NCI-H345 (cell line): ENCODE measurements around the gene KCTD17.

Source experiments
- DNase-seq: peaks from one replicate; lab custom pipeline; 2025; lab: John Stamatoyannopoulos, UW

The KCTD17 gene

GRCh38 chr22:37043828-37044538 lies 7.6 kb upstream of the KCTD17 start:
- DNase-seq = peak; percentile 13

DNA sequence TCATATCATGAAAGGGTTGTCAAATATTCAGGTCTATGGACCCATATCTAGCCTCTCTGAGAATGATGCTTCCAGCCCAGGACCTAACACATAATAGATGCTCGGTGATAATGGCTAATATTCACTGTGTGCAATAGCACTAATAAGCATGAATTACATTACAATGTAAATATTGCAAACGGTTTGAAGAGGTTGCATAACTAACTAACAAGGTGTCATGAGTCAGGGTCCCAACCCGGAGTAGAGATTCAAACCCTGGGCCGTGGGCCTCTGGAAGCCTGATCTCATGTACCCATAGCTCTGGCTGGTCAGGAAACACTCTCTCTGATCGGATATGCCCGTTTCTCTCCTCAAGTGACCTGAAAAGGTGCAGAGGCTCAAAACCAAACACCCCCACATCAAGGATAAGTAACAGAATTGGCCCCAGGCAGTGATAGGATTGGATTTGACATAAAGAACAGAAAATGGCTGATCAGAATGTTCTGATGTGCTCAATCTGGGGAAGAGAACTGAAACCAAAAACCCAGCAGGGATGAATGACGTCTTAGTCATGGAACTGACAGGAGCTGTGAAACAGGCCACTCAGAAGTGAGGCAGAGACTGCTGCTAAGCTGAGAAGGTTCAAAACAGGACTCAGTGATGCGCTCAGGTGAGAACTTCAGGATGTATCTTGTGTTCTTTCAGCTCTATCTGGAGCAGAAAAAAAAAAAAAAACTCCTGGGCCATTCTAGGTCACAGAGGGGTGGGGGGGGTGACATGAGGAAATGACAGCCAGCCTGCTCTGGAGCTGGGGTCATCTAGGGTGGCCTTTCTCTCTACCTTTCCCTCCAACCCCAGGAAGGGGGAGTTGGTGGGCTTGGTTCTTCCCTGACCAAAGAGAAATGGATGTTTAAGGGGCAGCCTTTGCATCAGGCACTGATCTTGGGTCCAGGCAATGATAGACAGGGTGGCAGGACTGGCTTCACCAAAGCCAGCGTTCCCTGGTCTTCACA lies 6.6 kb upstream of the KCTD17 start:
- no peak for DNase-seq

DNA sequence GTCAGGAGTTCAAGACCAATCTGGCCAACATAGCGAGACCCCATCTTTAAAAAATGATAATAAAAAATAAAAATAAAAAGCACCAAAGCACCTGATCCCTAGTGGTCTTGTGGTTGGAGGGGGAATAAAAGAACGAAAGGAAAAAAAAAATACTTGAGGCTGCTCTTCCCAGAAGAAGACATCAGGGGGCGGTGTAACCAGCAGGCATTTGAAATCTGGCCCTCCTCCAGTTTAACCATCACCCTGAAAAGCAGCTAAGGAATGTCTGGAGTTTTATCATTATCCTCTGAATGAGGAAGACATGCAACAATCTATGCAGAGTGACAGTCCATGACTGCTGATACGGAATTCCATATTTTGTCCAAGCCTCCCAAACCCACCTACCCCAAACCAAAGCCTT lies 5.6 kb upstream of the KCTD17 start:
- no peak for DNase-seq

GRCh38 chr22:37046589-37046988 lies 5.0 kb upstream of the KCTD17 start:
- DNase-seq = no peak

GRCh38 chr22:37047006-37047405 lies 4.5 kb upstream of the KCTD17 start:
- no peak for DNase-seq

DNA sequence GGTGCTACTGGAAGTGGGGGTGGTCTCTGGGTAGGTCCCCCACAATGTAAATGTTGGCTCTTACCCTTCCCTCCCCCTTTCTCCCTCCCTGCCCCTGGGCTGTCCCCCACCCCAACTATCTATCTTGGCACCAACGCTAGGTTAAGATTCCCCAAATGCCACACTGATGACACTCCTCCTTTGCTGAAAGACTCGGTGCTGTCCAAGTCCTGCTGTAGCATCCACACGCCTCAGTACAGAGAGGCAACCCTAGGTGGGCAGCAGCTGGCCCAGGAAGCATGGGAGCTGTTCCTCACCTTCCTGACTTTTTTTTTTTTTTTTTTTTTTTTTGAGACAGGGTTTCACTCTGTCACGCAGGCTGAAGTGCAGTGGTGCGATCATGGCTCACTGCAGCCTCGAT lies 3.4 kb upstream of the KCTD17 start:
- no peak for DNase-seq

- DNase-seq = no peak
These were observed 2.3 kb upstream of the KCTD17 start for GRCh38 chr22:37049224-37049623.

DNA sequence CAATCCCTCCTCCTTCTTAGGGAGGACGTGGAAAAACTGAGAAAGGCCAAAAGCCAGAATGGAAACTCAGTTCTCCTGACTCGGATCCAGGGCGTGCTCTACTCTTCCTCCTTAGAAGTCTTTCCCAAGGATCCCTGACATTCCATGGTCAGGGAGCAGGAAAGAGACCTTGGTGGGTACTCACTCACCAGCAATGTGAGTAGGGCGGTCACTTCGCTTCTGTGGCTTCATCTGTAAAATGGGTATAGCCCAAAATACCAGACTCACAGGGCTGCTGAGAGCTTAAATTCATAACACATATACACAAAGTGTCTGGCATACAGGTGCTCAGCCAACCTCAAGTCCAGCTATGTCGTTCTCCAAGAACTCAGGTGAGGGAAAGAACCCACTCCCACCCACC lies 629 bp upstream of the KCTD17 start:
- DNase-seq = no peak

GRCh38 chr22:37052386-37053309 lies 1.1 kb downstream of the KCTD17 start:
- no peak for DNase-seq

DNA sequence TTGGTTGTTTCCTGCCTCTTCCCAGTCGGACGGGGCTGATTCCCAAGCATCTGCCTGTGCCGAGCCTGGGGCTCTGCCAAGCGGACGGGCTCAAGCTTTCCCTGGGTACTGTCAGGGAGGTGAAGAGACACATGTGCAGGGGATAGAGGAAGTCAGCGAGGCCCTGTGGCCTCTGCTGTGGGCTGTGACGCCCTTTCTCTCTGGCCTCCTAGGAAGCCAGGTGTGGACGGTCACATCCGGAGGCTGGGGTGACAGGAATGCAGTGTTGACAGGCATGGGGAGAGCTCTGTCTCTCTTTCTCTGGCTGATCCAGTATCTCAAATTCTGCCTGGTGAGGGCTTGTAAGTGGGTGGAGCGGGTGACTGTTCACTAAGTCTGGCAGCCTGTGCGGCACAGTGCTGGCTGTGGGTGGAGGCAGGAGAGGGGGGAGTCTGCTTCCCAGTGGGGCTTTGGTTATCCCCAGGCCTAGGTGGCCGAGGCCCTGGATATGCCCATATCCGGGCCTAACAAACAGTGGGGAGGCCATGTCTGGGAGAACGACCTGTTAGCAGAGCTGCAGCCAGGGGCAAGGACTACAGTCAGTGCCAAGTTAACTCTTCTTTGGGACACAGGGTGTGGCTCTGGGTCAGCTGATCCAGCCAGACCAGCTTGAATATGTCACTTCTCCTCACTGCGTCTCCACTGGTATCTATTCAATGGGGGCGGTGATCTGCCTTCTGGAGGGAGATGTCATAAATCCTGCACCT lies 1.9 kb downstream of the KCTD17 start:
- DNase-seq = no peak

GRCh38 chr22:37054056-37054395 lies 2.5 kb downstream of the KCTD17 start:
- peak; percentile 71 for DNase-seq

DNA sequence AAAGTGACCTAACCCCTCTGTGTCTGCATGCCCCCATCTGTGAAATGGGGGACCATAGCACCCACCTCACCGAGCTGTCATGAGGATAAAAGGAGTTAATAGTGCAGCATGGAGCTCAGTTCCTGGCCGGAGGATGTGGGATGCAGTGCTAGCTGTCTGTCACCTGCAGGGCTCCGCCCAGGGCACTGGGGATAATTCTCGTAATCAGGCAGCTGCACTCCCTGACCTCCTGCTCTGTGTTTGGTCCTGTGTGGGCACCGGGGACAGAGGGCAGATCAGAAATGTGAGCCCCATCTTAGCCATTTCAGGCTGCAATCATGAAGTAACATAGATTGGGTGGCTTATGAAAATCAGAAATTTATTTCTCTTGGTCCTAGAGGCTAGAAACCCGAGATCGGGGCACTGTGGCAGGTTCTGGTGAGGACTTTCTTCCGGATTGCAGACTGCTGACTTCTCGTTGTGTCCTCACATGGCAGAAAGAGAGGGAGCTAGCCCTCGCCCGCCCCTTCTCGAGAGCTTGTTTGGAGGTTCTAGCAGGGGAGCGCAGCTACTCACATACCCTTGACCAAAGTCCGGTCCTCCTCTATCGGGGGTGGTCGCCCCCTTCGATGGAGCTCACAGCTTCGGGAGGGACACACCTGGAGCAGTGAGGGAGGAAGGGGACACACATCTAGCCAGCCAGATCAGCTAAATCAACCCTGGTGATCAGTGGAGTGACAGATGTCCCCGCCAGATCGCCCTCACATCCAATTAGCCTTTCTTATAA lies 3.2 kb downstream of the KCTD17 start:
- no peak for DNase-seq

DNA sequence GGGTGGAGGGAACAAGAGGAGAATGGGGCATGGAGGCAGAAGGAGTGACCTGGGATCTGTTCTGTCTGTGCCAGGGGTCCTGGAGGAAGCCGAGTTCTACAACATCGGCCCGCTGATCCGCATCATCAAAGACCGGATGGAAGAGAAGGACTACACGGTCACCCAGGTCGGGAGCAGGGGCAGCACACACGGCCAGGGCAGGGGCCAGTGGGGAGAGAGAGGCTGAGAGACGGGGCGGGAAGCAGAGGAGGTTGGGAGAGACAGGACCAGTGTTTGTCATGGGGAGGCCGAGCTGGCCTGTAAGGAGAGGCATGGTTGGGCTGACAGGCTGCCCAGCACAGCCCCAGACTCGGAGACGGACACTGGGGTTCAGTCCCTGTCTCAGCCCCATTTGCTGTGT lies 4.7 kb downstream of the KCTD17 start:
- no peak for DNase-seq

DNA sequence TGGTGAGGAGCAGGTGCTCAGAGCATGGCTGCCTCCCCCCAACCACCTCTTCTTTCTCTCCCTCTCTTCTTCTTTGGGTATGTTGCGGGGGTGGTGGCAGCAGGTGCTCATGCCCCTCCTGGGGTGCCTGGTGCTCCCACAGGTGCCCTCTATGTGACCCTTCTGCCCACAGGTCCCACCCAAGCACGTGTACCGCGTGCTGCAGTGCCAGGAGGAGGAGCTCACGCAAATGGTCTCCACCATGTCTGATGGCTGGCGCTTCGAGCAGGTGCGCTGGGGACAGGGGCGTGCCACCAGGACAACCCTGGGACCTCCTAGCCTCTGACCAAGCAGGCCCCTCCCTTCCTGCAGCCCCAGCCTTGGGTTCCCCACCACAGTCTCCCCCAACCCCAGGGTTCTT lies 5.7 kb downstream of the KCTD17 start:
- DNase-seq = no peak

DNA sequence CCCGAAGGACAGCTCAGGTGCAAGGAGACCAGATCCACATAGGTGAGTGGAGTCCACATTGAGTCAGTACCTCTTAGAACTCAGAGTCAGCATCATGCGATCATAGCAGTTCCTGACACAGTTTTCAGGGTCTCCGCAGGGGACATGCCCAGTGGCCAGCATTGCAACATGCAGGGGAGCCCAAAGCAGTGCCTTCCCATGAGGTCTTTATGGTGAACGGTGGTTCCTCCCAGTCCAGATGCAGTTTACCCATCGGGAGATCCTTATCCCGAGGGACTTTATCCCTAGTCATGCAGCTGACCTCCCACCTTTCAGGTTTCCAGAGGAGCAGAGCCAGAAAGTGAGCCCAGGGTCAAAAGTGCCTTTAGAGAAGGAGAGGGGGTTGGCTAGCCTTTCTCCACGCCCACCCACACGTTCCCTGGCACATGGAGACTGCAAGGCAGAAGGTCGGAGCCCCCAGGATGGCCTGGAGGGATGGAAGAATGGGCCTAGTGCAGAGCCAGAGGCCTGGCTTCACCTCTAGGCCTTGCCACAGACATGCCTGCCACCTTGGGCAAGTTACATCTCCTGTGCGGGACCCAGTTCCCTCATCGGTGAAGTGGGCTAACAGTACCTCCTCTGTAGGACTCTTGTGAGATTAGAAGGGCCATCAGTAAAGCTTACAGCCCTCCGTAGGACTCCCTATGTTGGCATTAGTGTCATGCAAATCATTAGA lies 6.4 kb downstream of the KCTD17 start:
- DNase-seq = no peak

- DNase-seq = no peak
These were observed 7.6 kb downstream of the KCTD17 start for GRCh38 chr22:37058917-37059701.

GRCh38 chr22:37059876-37060449 lies 8.4 kb downstream of the KCTD17 start:
- no peak for DNase-seq

DNA sequence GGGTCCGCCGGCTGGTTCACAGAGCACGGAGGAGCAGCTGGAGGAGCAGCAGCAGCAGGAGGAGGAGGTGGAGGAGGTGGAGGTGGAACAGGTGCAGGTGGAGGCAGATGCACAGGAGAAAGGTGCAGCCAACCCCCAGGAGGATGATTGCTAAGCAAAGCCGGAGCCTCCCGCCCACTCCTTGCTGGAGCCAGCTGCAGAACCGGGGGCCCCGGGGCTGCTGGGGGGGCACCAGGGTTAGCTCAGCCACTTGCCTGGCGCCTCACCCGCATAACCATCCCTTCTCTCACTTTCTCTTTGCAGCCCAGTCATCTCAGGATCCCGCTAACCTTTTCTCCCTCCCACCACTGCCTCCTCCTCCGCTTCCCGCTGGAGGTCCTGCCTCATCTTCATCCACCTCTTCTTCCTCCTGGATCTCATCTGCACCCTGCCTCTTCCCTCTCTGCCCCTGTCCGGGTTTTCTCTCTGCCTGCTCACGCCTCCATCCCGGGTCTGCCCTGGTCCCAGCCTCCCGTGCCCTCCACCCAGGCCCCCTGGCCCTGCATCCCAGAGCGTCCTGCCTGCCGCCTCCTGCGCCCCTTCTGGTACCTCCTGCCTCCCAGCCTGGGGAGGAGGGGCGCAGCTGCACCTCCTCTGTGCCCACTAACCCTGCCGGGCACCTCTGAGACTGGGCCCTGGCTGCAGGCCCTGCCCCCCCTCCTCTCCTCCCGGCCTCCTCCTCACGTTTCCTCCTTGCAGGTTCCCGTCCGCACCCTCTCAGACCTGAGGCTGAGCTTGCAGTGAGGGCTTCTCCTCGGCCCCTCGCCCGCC lies 9.5 kb downstream of the KCTD17 start:
- DNase-seq = no peak
